Adipocyte (in vitro differentiated cells): ENCODE measurements around the gene GPI.

Experiments
- DNase-seq: peaks from one replicate; pipeline ENCODE4 v3.0.0-alpha.2; 2015; ENCODE audit warnings: low read depth
- H3K27me3 ChIP-seq: replicated peaks from 2 replicates; pipeline ENCODE4 v1.7.0; 2013; ENCODE audit warnings: mild to moderate bottlenecking, low read length, moderate library complexity; ENCODE audit not compliant: control insufficient read depth, insufficient read depth
- H3K36me3 ChIP-seq: 2 replicates; pipeline ENCODE4 v1.7.0; 2013; ENCODE audit warnings: low read length, mild to moderate bottlenecking, moderate library complexity; ENCODE audit not compliant: control insufficient read depth, insufficient read depth, severe bottlenecking
- H3K4me1 ChIP-seq: 2 replicates; pipeline ENCODE4 v1.7.0; 2013; ENCODE audit warnings: mild to moderate bottlenecking, low read length, moderate library complexity; ENCODE audit not compliant: control insufficient read depth, insufficient read depth
- H3K4me3 ChIP-seq: 2 replicates; pipeline ENCODE4 v1.7.0; 2013; ENCODE audit warnings: mild to moderate bottlenecking, low read length, moderate library complexity
- H3K9ac ChIP-seq: 2 replicates; pipeline ENCODE4 v1.7.0; 2013; ENCODE audit warnings: mild to moderate bottlenecking, low read length, moderate library complexity
- H3K9me3 ChIP-seq: 2 replicates; pipeline ENCODE4 v1.7.0; 2013; ENCODE audit warnings: mild to moderate bottlenecking, low read length, moderate library complexity; ENCODE audit not compliant: control insufficient read depth

The GPI gene

GRCh38 chr19:34436716-34437115 is 71.7 kb downstream of the GPI start:
- peaks cover 80% of the 10 kb centered on the region for H3K36me3 ChIP-seq

DNA sequence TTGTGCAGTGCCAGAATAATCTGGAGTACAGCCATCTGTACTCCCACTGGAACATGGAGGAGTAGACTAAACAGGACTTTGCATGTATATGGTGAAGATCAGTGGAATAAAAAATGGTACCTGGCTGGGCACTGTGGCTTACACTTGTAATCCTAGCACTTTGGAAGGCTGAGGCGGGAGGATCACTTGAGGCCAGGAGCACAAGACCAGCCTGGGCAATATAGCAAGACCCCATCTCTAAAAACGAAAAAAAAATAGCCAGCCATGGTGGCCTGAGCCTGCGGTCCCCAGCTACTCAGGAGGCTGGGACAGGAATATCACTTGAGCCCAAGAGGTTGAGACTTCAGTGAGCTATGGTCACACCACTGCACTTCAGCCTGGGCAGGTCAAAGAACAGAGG is 83.2 kb downstream of the GPI start:
- H3K36me3 ChIP-seq = peaks cover 94% of the 10 kb centered on the region

More at GRCh38 chr19:34436716-34437115, 71.7 kb downstream of the GPI start:
- DNase-seq = no peak
- no peak overlapping the region for H3K9ac ChIP-seq
- no peaks in the 10 kb centered on the region for H3K27me3 ChIP-seq
- no peak overlapping the region for H3K4me3 ChIP-seq
- peaks cover 29% of the 10 kb centered on the region for H3K4me1 ChIP-seq
- H3K9me3 ChIP-seq = no peaks in the 10 kb centered on the region

More for the DNA sequence above, 83.2 kb downstream of the GPI start:
- H3K9me3 ChIP-seq = no peaks in the 10 kb centered on the region
- peaks cover 12% of the 10 kb centered on the region for H3K4me1 ChIP-seq
- no peak for DNase-seq
- no peak overlapping the region for H3K4me3 ChIP-seq
- no peak overlapping the region for H3K9ac ChIP-seq
- H3K27me3 ChIP-seq = no peaks in the 10 kb centered on the region
